ENCODE measurements around the gene CCHCR1. TPM values are rescaled to one million over a fixed set of nuclear protein-coding genes. Genes with fewer than 3 reads are reported as not detected.
A peak's percentile ranks its signal among the peaks of the same experiment; 100 is the strongest.
"Not testable (repeated sequence)": the region's sequence is repeated elsewhere in the genome, so short reads cannot be mapped to it uniquely, and the experiment has no call there.

The CCHCR1 gene
- total RNA-seq, 4 donors from 2014 or later = 28.3 to 86.6 (median 36.2) TPM

DNA sequence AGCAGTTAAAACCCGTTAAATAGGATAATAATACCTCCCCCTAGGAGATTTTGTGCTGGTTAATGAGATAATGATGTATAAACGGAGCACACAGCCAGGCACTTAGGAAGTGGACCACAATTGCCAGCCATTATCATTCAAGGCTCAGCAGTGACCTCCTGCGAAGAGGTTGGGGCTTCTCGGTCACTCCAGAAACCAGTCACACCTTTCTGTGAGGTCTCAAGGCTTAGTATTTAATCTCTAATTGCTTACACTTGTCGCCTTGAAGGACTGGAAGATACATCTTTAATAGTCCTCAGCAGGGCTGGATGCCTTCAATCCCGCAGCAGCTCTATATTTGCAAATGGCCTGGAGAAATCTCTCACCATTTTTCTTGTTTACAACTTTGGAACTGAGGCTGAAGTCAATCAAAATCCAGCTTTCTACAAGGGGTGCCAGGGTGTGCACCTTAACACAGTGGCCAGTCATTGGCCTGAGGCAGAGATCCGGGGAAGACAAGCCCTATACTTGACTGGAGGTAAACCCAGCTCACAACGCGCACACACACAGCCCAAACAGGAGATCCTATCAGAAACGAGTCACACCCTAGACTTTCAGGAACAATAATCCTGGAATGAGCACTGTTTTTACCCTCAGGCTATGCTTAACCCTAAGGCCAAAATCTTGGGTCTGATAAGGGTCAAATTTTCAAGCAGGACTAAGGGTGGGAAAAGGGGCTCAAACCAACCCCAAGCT is 11.7 kb upstream of the CCHCR1 start:
- TF ChIP-seq POLR2A (IDR thresholded peaks at IDR 0.05) = no peak
- TF ChIP-seq, protein P1, sequence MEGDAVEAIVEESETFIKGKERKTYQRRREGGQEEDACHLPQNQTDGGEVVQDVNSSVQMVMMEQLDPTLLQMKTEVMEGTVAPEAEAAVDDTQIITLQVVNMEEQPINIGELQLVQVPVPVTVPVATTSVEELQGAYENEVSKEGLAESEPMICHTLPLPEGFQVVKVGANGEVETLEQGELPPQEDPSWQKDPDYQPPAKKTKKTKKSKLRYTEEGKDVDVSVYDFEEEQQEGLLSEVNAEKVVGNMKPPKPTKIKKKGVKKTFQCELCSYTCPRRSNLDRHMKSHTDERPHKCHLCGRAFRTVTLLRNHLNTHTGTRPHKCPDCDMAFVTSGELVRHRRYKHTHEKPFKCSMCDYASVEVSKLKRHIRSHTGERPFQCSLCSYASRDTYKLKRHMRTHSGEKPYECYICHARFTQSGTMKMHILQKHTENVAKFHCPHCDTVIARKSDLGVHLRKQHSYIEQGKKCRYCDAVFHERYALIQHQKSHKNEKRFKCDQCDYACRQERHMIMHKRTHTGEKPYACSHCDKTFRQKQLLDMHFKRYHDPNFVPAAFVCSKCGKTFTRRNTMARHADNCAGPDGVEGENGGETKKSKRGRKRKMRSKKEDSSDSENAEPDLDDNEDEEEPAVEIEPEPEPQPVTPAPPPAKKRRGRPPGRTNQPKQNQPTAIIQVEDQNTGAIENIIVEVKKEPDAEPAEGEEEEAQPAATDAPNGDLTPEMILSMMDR (IDR thresholded peaks at IDR 0.05) = no peak
- Histone ChIP-seq H3K27ac (no peak overlapping the region), H3K4me1 (no peaks in the 10 kb centered on the region), H3K9me3 (no peaks in the 10 kb centered on the region), H3K36me3 (peaks cover 0 to 9% (median 0%) of the 10 kb centered on the region in 3 donors), H3K4me3 (no peak overlapping the region), H3K27me3 (no peaks in the 10 kb centered on the region)
- DNase-seq = no peak

DNA sequence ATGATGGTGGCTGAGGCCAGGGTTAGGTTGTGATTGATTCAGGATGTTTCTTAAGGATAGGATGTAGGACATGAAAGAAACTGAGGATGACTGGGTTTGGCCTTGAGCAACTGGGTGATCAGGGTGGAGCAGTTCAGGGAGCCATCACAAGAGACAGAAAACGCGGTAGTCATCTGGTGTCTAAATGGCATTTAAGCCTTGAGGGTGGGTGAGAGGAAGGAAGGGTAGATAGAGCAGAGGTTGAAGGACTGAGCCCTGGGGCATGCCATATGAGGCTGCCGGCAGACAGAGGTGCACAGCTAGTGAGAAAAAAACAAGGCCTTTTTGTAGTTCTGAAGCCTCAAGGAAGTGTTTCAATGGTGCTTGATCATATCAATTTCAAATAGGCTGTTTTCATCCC is 11.0 kb upstream of the CCHCR1 start:
- Histone ChIP-seq H3K4me3 (no peak overlapping the region), H3K4me1 (no peaks in the 10 kb centered on the region), H3K36me3 (peaks cover 0 to 2% (median 0%) of the 10 kb centered on the region in 3 donors), H3K27me3 (no peaks in the 10 kb centered on the region), H3K27ac (no peak overlapping the region), H3K9me3 (no peaks in the 10 kb centered on the region)
- DNase-seq = no peak
- TF ChIP-seq, protein P1 (IDR thresholded peaks at IDR 0.05) = no peak
- no peak for TF ChIP-seq POLR2A (IDR thresholded peaks at IDR 0.05)

DNA sequence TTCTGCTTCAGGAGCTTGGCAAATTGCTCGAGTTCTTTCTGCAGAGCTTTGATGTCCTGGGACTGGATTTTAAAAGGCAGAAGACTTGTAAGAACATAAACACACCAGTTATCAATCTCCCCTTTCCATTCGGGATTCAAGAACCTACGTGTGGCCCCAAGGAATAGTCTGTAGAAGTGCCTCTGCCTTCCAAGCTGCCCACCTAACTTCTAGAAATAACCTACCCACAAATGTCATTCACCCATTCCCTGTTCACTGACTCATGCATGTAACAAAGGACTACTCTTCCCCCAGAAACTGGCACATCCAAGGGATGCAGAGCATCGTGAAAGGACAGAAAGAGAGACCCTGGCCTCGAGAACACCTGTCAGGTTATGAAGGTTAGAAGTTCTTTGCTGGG is 8.4 kb upstream of the CCHCR1 start:
- H3K27me3 ChIP-seq = no peaks in the 10 kb centered on the region
- no peak for TF ChIP-seq POLR2A (IDR thresholded peaks at IDR 0.05)
- TF ChIP-seq, protein P1 (IDR thresholded peaks at IDR 0.05) = no peak
- H3K9me3 ChIP-seq = no peaks in the 10 kb centered on the region
- H3K36me3 ChIP-seq = peaks cover 0 to 11% (median 0%) of the 10 kb centered on the region in 3 donors
- H3K4me3 ChIP-seq = no peak overlapping the region
- no peak for DNase-seq
- H3K27ac ChIP-seq = peak overlapping the region in 1 of 4 donors; percentile 64
- H3K4me1 ChIP-seq = no peaks in the 10 kb centered on the region

DNA sequence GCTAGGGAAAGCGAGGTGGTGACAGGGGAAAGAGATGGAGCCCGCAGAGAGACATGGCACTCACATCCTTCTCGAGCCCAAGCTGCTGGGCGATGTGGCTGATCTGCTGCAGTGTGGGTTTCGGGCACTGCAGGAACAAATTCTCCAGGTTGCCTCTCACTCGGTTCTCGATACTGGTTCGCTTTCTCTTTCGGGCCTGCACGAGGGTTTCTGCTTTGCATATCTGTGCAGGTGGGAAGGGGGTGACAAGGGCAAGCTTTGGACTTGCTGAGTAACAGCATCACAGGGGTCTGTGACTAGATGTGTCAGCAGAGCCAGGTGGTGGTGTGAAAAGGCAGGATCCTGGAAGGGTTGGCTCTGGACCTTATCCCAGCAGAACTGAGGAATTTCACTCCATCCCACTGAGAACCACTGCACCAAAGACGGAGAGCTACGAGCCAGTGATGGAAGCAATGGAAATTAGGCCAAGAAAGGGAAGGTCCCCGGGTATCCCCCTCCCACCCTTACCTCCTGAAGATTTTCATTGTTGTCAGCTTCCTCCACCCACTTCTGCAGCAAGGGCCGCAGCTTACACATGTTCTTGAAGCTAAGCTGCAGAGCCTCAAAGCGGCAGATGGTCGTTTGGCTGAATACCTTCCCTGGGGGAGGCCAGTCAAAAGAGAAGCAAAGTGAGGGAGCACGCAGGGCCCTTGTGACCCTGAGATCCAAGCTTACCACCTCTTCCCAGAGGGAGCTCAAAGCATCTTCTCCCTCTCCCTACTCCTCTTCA is 7.6 kb upstream of the CCHCR1 start:
- H3K4me1 ChIP-seq, H3K27me3 ChIP-seq, H3K4me3 ChIP-seq, H3K9me3 ChIP-seq: not testable (repeated sequence)
- Histone ChIP-seq H3K27ac (peak overlapping the region in 1 of 4 donors; percentile 64), H3K36me3 (peaks cover 0 to 11% (median 0%) of the 10 kb centered on the region in 3 donors)
- peak; percentile 18 to 73 (median 72) for DNase-seq

DNA sequence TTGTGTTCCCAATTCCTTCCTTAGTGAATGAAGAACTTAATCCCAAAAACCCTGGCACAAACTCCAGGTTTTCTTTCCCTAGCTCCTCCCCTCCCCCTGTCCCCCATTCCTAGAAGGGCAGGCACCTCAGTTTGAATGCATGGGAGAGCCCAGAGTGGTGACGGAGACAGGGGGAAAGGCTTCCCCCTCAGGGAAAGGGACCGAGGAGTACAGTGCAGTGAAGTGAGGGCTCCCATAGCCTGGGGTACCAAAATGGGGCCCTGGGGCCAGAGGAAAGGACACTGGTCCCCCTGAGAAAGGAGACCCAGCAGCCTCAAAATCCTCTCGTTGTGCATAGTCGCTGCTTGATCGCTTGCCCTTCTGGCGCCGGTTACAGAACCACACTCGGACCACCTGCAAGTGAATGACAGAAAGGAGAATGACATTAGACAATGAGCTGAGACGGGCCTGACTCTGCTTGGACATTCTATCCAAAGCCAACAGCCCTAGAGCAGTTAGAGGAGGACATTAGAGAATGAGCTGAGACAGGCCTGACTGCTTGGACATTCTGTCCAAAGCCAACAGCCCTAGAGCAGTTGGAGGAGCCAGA is 7.0 kb upstream of the CCHCR1 start:
- Histone ChIP-seq H3K27ac (peak overlapping the region in 1 of 4 donors; percentile 64), H3K36me3 (peaks cover 0 to 11% (median 0%) of the 10 kb centered on the region in 3 donors)
- not testable (repeated sequence) for H3K27me3 ChIP-seq, H3K4me1 ChIP-seq, H3K4me3 ChIP-seq, H3K9me3 ChIP-seq
- peak in 1 of 3 donors; percentile 6 for DNase-seq

DNA sequence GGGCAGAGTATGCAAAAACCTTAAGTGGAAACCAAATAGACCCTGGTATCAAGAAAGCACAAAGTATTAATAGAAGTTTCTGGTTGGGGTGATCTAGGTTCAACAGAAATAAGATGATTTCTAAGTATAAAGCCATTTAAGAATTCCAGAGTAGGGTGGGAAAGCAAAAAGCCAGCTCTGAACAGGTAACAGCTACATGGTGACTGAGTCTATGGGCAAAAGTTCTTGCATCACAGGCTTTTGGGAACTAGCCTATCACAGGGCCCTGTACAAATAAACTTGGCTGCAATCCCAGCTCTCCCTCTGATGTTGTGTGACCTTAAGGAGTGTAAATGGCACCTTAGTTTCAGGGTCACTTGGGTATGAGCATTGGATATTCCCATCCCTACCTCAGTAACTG is 6.3 kb upstream of the CCHCR1 start:
- TF ChIP-seq, protein P1 (IDR thresholded peaks at IDR 0.05) = no peak
- TF ChIP-seq POLR2A (IDR thresholded peaks at IDR 0.05) = no peak

More for the DNA sequence above, 6.3 kb upstream of the CCHCR1 start:
- peaks cover 0 to 11% (median 0%) of the 10 kb centered on the region in 3 donors for H3K36me3 ChIP-seq
- H3K27me3 ChIP-seq = no peaks in the 10 kb centered on the region
- H3K4me3 ChIP-seq = no peak overlapping the region
- DNase-seq = no peak
- H3K4me1 ChIP-seq = peaks cover 0 to 9% (median 7%) of the 10 kb centered on the region in 4 donors
- H3K27ac ChIP-seq = no peak overlapping the region
- no peaks in the 10 kb centered on the region for H3K9me3 ChIP-seq

Data from Peyer's patch (tissue), 4 donors.